Cardiac muscle cell (in vitro differentiated cells and primary cell): ENCODE results near the gene PBRM1. TPM values are rescaled to one million over a fixed set of nuclear protein-coding genes. Genes with fewer than 3 reads are reported as not detected.

Experiments used
- DNase-seq, 2 donors: peaks; one replicate each; pipeline versions ENCODE4 v3.0.0 to v3.0.0-alpha.2; 2010 to 2017; ENCODE audit warnings: low read depth in 1 of 2, low spot score in 1 of 2
- H3K27ac ChIP-seq: fragments of 200-600 bp; sonication (generic); 2 replicates; pipeline ENCODE4 v1.5.1; 2016
- H3K27me3 ChIP-seq: fragments of 200-600 bp; sonication (generic); 2 replicates; pipeline ENCODE4 v1.6.0; 2016; ENCODE audit warnings: control low read depth
- H3K36me3 ChIP-seq: fragments of 200-600 bp; sonication (generic); 2 replicates; pipeline ENCODE4 v1.5.1; 2016; ENCODE audit warnings: control low read depth
- H3K4me1 ChIP-seq: fragments of 200-600 bp; sonication (generic); 2 replicates; pipeline ENCODE4 v1.8.1; 2017; ENCODE audit warnings: low read depth, mild to moderate bottlenecking, mixed run types
- H3K4me3 ChIP-seq: fragments of 200-600 bp; sonication (generic); 2 replicates; pipeline ENCODE4 v1.5.1; 2016; ENCODE audit warnings: mild to moderate bottlenecking
- H3K9me3 ChIP-seq: fragments of 200-600 bp; sonication (generic); 2 replicates; pipeline ENCODE4 v1.5.1; 2017; ENCODE audit warnings: low read depth, mild to moderate bottlenecking, control low read depth
- polyA plus RNA-seq: library from polyadenylated mRNA; unstranded; fragments of >200 nt; fragmentation: Nextera tagmentation; extraction: Ambion mirVana; gene quantifications from 2 replicates; pipeline ENCODE4 v1.2.1, GENCODE V29; 2016
- total RNA-seq: library from RNA; depleted of rRNA; stranded (reverse); fragments of >200 nt; gene quantifications from 2 replicates; pipeline ENCODE4 v1.2.3, GENCODE V29; 2016
- TF ChIP-seq, protein P1 (sequence below): IDR thresholded peaks from 2 replicates; pipeline ENCODE4 v1.5.1; 2012; ENCODE audit warnings: low read depth, mild to moderate bottlenecking, low read length

PBRM1 gene
- total and polyA plus RNA-seq, 2 experiments from 2014 or later, result 64.0 to 76.2 TPM

DNA sequence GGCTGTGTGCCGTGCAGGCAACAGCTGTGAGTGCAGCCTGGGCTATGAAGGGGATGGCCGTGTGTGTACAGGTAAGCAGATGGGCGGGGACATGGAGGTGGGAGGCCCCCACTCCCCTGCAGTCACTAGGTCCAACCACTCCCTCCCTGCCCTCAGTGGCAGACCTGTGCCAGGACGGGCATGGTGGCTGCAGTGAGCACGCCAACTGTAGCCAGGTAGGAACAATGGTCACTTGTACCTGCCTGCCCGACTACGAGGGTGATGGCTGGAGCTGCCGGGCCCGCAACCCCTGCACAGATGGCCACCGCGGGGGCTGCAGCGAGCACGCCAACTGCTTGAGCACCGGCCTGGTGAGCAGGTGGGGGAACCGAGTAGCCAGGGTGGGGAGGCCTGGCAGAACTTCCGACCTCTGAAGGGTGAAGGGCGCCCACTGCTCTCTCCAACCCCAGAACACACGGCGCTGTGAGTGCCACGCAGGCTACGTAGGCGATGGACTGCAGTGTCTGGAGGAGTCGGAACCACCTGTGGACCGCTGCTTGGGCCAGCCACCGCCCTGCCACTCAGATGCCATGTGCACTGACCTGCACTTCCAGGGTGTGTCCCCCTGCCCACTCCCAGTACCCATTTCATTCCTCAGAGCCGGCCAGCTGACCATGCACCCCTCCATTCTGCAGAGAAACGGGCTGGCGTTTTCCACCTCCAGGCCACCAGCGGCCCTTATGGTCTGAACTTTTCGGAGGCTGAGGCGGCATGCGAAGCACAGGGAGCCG lies 163.6 kb downstream of the PBRM1 start:
- Histone ChIP-seq H3K36me3 (peaks cover 5% of the 10 kb centered on the region), H3K27ac (no peak overlapping the region), H3K4me3 (no peak overlapping the region), H3K4me1 (no peaks in the 10 kb centered on the region), H3K27me3 (no peaks in the 10 kb centered on the region), H3K9me3 (no peaks in the 10 kb centered on the region)
- DNase-seq, result no peak
- TF ChIP-seq, protein P1, sequence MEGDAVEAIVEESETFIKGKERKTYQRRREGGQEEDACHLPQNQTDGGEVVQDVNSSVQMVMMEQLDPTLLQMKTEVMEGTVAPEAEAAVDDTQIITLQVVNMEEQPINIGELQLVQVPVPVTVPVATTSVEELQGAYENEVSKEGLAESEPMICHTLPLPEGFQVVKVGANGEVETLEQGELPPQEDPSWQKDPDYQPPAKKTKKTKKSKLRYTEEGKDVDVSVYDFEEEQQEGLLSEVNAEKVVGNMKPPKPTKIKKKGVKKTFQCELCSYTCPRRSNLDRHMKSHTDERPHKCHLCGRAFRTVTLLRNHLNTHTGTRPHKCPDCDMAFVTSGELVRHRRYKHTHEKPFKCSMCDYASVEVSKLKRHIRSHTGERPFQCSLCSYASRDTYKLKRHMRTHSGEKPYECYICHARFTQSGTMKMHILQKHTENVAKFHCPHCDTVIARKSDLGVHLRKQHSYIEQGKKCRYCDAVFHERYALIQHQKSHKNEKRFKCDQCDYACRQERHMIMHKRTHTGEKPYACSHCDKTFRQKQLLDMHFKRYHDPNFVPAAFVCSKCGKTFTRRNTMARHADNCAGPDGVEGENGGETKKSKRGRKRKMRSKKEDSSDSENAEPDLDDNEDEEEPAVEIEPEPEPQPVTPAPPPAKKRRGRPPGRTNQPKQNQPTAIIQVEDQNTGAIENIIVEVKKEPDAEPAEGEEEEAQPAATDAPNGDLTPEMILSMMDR, result no peak

DNA sequence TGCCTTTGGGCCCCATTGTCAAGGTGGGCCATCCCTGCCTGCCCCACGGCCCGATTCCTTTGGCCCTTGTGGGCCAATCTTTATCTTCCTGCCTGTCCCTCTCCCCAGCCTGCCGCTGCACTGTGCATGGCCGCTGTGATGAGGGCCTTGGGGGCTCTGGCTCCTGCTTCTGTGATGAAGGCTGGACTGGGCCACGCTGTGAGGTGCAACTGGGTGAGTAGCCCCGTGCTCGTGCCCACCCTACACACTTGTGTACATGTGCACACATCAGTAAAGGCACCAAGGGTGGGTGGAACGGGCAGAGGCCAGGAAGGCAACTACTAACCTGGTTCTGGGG lies 164.3 kb downstream of the PBRM1 start:
- no peaks in the 10 kb centered on the region for H3K9me3 ChIP-seq
- no peaks in the 10 kb centered on the region for H3K27me3 ChIP-seq
- no peak for DNase-seq
- H3K4me3 ChIP-seq, result no peak overlapping the region
- H3K27ac ChIP-seq, result no peak overlapping the region
- peaks cover 5% of the 10 kb centered on the region for H3K36me3 ChIP-seq
- H3K4me1 ChIP-seq, result no peaks in the 10 kb centered on the region
- TF ChIP-seq, protein P1, result no peak

DNA sequence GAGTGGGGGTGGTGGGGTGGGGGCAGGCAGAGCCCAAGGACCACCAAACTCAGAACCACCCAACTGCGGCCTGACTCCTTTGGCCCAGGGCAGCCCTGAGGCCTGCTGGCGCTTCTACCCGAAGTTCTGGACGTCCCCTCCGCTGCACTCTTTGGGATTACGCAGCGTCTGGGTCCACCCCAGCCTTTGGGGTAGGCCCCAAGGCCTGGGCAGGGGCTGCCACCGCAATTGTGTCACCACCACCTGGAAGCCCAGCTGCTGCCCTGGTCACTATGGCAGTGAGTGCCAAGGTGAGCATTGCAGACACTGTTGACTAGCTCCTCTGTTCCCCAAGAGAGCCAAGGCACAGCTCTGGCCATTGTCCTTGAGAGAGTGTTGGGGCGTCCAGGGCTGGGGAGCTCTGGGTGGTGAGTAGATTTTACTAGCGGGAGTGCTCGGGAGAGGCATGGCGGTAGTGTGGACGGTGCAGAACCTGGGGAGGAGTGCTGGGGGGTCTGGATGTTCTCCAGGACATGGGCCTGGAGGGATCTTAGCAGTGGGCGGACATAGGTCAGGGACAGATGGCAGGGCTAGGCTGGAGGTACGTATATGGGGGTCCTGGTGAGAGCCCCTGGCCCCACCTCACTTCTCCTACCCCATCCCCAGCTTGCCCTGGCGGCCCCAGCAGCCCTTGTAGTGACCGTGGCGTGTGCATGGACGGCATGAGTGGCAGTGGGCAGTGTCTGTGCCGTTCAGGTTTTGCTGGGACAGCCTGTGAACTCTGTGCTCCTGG lies 164.8 kb downstream of the PBRM1 start:
- no peak overlapping the region for H3K4me3 ChIP-seq
- TF ChIP-seq, protein P1, result no peak
- H3K4me1 ChIP-seq, result no peaks in the 10 kb centered on the region
- H3K36me3 ChIP-seq, result peaks cover 5% of the 10 kb centered on the region
- no peaks in the 10 kb centered on the region for H3K9me3 ChIP-seq
- DNase-seq, result no peak
- no peak overlapping the region for H3K27ac ChIP-seq
- no peaks in the 10 kb centered on the region for H3K27me3 ChIP-seq

DNA sequence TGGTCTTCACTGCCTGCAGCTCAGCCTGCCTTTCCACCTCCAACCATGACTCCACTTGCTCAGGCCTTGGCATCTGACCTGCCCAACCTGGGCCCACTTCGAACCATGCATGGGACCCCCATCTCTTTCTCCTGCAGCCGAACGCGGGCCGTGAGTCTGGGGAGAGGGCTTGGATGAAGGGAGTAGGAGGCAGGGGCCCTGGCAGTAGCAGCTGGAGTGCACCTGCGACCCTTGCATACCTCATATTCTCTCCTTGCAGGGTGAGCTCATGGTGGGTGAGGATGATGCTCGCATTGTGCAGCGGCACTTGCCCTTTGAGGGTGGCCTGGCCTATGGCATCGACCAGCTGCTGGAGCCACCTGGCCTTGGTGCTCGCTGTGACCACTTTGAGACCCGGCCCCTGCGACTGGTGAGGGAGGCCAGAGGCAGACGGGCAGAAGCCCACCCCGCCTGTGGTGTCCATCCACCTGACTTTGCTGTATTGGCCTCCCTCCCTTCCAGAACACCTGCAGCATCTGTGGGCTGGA lies 165.5 kb downstream of the PBRM1 start:
- H3K4me3 ChIP-seq, result no peak overlapping the region
- H3K4me1 ChIP-seq, result no peaks in the 10 kb centered on the region
- H3K27me3 ChIP-seq, result no peaks in the 10 kb centered on the region
- DNase-seq, result no peak
- no peak overlapping the region for H3K27ac ChIP-seq
- peaks cover 5% of the 10 kb centered on the region for H3K36me3 ChIP-seq
- TF ChIP-seq, protein P1, result no peak
- no peaks in the 10 kb centered on the region for H3K9me3 ChIP-seq

DNA sequence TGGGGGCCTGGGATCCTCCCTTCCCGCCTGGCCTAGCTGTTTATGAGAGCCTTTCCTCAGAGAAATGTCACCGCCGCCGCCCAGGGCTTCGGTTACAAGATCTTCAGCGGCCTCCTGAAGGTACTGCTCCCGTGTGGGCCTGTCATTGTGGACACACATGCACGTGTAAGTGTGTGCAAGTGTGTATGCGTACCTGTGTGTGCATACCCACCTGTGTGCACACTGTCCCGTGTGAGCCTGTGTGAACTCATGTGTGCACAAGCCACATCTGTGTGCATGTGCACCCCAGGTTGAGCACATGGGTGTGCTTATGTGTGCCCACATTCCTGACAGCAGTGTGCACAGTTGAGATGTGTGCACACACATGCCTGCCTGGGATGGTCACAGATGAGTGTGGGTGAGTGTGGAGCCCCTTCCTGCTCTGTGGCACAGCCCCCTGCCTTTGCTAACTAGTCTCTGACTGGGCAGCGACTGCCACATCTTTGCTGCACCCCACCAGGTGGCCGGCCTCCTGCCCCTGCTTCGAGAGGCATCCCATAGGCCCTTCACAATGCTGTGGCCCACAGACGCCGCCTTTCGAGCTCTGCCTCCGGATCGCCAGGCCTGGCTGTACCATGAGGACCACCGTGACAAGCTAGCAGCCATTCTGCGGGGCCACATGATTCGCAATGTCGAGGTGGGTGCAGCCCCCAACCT lies 166.1 kb downstream of the PBRM1 start:
- Histone ChIP-seq H3K4me3 (no peak overlapping the region), H3K27me3 (no peaks in the 10 kb centered on the region), H3K27ac (no peak overlapping the region), H3K9me3 (no peaks in the 10 kb centered on the region), H3K4me1 (no peaks in the 10 kb centered on the region), H3K36me3 (peaks cover 5% of the 10 kb centered on the region)
- no peak for DNase-seq
- TF ChIP-seq, protein P1, result no peak
